ENCODE data around the gene AGBL5.

- no peak for TF ChIP-seq GATA2 (IDR thresholded peaks at IDR 0.05; ENCODE audit: low read depth, low read length)
- no peak for TF ChIP-seq GATA3 (IDR thresholded peaks at IDR 0.05; ENCODE audit: low read depth, low read length)
Observed at GRCh38 chr2:27071990-27072830, 20.7 kb downstream of the AGBL5 start.
